HepG2 (cell line): ENCODE data around the gene EMID1. TPM values are rescaled to one million over a fixed set of nuclear protein-coding genes. Genes with fewer than 3 reads are reported as not detected.

Experiments used
- BCL6 ChIP-seq: IDR thresholded peaks from 2 replicates; pipeline ENCODE4 v1.6.1; 2016; ENCODE audit warnings: missing genetic modification reagents, missing compliant biosample characterization
- ELF3 ChIP-seq: IDR thresholded peaks from 2 replicates; pipeline ENCODE4 v1.6.1; 2016; ENCODE audit warnings: missing genetic modification reagents, missing compliant biosample characterization
- FOXP1 ChIP-seq, 2 experiments: fragments of 450-650 bp in 1 of 2; IDR thresholded peaks; 2 replicates each; pipeline ENCODE4 v1.6.1; 2017 to 2018; ENCODE audit warnings: antibody characterized with exemption in 1 of 2
- HHEX ChIP-seq: IDR thresholded peaks from 2 replicates; pipeline ENCODE4 v1.6.1; 2016; ENCODE audit warnings: control low read depth
- LCORL ChIP-seq, 2 experiments: fragments of 450-650 bp in 1 of 2; sonication (generic) in 1 of 2; formaldehyde crosslinking in 1 of 2; IDR thresholded peaks; 2 replicates each; pipeline versions ENCODE4 v1.5.0 to v1.6.1; 2017 to 2020; ENCODE audit warnings: antibody characterized with exemption in 1 of 2, missing genetic modification reagents in 1 of 2
- NFATC3 ChIP-seq: sonication (generic); formaldehyde crosslinking; IDR thresholded peaks from 2 replicates; pipeline ENCODE4 v1.5.1; 2020; ENCODE audit warnings: mild to moderate bottlenecking, missing genetic modification reagents
- TBL1XR1 ChIP-seq: fragments of 150-350 bp; IDR thresholded peaks from 2 replicates; pipeline ENCODE4 v1.6.1; 2014; ENCODE audit warnings: borderline replicate concordance, low read length; ENCODE audit not compliant: partially characterized antibody
- ZEB1 ChIP-seq: IDR thresholded peaks from 2 replicates; pipeline ENCODE4 v1.6.1; 2012; ENCODE audit warnings: mild to moderate bottlenecking, low read depth, inconsistent platforms; ENCODE audit not compliant: insufficient replicate concordance
- ZIK1 ChIP-seq: sonication (generic); formaldehyde crosslinking; IDR thresholded peaks from 2 replicates; pipeline ENCODE4 v1.5.0; 2020; ENCODE audit warnings: mild to moderate bottlenecking, low read depth, missing genetic modification reagents, borderline replicate concordance
- ZNF225 ChIP-seq: sonication (generic); formaldehyde crosslinking; IDR thresholded peaks from 2 replicates; pipeline ENCODE4 v1.4.0; 2020; ENCODE audit warnings: mild to moderate bottlenecking, missing genetic modification reagents
- ZNF263 ChIP-seq: sonication (generic); formaldehyde crosslinking; IDR thresholded peaks from 2 replicates; pipeline ENCODE4 v1.4.0; 2020; ENCODE audit warnings: missing genetic modification reagents
- ZNF430 ChIP-seq: sonication (generic); formaldehyde crosslinking; IDR thresholded peaks from 2 replicates; pipeline ENCODE4 v1.9.0; 2021; ENCODE audit warnings: mild to moderate bottlenecking, missing genetic modification reagents
- polyA plus RNA-seq, 8 experiments: library from polyadenylated mRNA; depleted of rRNA in 3 of 8; stranded (reverse) in 7 of 8; unstranded in 1 of 8; fragments of >200 nt; fragmentation: Illumina TruSeq in 4 of 8; extraction: Trizol in 4 of 8; gene quantifications; 2 replicates each; pipeline versions ENCODE4 v1.2.1 to v1.2.3, GENCODE V29; 2011 to 2016; ENCODE audit warnings: low read depth in 4 of 8, missing spikeins in 1 of 8, mixed read lengths in 1 of 8; ENCODE audit not compliant: insufficient read depth in 1 of 8
- total RNA-seq, 5 experiments: library from RNA; depleted of rRNA; stranded (reverse); fragments of >200 nt; fragmentation: Illumina TruSeq; extraction: Trizol; gene quantifications; 2 replicates each; pipeline ENCODE4 v1.2.3, GENCODE V29; 2016; ENCODE audit warnings: low read depth in 1 of 5
- TF ChIP-seq, protein P1 (sequence below): sonication (generic); formaldehyde crosslinking; IDR thresholded peaks from 2 replicates; pipeline ENCODE4 v1.5.1; 2020; ENCODE audit warnings: mild to moderate bottlenecking, missing genetic modification reagents, moderate library complexity
- TF ChIP-seq, protein P2 (sequence below): sonication (generic); formaldehyde crosslinking; conservative IDR thresholded peaks from 2 replicates; pipeline ENCODE4 v1.4.0; 2020; ENCODE audit warnings: mild to moderate bottlenecking, missing genetic modification reagents, moderate library complexity
- TF ChIP-seq, protein P3 (sequence below): sonication (generic); formaldehyde crosslinking; IDR thresholded peaks from 2 replicates; pipeline ENCODE4 v1.9.0; 2022; ENCODE audit warnings: low read depth, missing genetic modification reagents
- TF ChIP-seq, protein P4 (sequence below): sonication (generic); formaldehyde crosslinking; IDR thresholded peaks from 2 replicates; pipeline ENCODE4 v1.4.0; 2020; ENCODE audit warnings: missing genetic modification reagents

Gene EMID1
- total and polyA plus RNA-seq, 2 of the 13 experiments (the other 11 are each of a cell fraction or from before 2014, with no cell fraction given): 0.45 to 0.82 TPM

DNA sequence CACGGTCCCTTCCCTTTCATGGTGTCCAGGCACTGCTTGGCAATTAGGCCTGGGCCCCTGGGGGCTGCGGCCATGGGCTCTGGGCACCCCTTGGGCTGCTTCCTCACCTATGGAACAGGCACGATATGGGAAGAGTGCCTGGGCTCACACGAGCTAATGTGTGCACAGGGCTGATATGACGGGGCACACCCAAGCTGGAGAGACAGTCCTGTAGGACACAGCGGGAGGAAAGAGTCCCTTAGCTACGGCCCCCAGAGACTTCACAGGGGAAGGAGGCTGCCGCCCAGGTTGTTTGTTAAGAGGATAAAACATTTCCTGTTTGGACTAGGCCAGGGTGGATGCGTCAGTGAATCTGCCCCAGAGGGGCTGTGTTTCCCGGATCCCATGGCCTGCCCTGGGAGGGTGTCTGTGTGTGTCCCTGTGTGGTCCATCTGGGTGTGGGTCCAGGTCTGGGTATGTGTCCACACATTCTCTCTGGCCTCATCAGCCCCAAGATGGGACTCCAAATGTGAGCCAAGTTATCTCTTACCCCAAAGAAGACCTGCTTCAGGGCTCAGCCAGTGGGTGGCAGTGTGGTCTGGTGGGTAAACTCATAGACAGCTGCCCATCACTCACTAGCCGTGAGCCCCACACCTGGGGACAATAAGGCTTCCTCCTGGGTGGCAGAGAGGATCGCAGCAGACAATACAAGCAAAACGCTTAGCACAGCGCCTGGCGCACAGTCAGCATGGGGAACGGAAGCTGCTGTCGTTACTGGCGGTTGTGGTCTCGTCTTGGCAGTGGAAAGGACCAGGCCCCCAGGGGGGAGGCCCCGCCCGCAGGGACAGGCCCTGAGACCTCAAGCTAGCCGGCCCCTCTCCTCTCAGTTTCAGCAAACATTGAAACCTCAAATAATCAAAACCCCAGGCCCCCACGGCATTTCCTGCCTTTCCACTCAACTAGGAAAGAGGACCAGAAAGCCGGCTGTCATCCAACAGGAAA lies 3.2 kb upstream of the EMID1 start (continued):
- TF ChIP-seq, protein P1, sequence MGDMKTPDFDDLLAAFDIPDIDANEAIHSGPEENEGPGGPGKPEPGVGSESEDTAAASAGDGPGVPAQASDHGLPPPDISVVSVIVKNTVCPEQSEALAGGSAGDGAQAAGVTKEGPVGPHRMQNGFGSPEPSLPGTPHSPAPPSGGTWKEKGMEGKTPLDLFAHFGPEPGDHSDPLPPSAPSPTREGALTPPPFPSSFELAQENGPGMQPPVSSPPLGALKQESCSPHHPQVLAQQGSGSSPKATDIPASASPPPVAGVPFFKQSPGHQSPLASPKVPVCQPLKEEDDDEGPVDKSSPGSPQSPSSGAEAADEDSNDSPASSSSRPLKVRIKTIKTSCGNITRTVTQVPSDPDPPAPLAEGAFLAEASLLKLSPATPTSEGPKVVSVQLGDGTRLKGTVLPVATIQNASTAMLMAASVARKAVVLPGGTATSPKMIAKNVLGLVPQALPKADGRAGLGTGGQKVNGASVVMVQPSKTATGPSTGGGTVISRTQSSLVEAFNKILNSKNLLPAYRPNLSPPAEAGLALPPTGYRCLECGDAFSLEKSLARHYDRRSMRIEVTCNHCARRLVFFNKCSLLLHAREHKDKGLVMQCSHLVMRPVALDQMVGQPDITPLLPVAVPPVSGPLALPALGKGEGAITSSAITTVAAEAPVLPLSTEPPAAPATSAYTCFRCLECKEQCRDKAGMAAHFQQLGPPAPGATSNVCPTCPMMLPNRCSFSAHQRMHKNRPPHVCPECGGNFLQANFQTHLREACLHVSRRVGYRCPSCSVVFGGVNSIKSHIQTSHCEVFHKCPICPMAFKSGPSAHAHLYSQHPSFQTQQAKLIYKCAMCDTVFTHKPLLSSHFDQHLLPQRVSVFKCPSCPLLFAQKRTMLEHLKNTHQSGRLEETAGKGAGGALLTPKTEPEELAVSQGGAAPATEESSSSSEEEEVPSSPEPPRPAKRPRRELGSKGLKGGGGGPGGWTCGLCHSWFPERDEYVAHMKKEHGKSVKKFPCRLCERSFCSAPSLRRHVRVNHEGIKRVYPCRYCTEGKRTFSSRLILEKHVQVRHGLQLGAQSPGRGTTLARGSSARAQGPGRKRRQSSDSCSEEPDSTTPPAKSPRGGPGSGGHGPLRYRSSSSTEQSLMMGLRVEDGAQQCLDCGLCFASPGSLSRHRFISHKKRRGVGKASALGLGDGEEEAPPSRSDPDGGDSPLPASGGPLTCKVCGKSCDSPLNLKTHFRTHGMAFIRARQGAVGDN (CRISPR knock-in tag): peak; percentile 48
- TF ChIP-seq NFATC3 (no peak), ZNF263 (CRISPR knock-in tag) (no peak), ZEB1 (no peak), LCORL (IDR thresholded peaks at IDR 0.05) (no peak), LCORL (CRISPR knock-in tag; IDR thresholded peaks at IDR 0.05) (peak; percentile 53; the same call in 1 of the 2 replicates), HHEX (CRISPR knock-in tag) (no peak), ELF3 (0 out of 2 replicates have a peak, but pooled peaks have one; percentile 39), ZNF430 (0 out of 2 replicates have a peak, but pooled peaks have one; percentile 22), FOXP1 (IDR thresholded peaks at IDR 0.05) (no peak), FOXP1 (CRISPR knock-in tag; IDR thresholded peaks at IDR 0.05) (no peak), ZNF225 (CRISPR knock-in tag) (no peak), ZIK1 (CRISPR knock-in tag) (no peak), BCL6 (CRISPR knock-in tag) (no peak), TBL1XR1 (no peak)
- TF ChIP-seq, protein P2, sequence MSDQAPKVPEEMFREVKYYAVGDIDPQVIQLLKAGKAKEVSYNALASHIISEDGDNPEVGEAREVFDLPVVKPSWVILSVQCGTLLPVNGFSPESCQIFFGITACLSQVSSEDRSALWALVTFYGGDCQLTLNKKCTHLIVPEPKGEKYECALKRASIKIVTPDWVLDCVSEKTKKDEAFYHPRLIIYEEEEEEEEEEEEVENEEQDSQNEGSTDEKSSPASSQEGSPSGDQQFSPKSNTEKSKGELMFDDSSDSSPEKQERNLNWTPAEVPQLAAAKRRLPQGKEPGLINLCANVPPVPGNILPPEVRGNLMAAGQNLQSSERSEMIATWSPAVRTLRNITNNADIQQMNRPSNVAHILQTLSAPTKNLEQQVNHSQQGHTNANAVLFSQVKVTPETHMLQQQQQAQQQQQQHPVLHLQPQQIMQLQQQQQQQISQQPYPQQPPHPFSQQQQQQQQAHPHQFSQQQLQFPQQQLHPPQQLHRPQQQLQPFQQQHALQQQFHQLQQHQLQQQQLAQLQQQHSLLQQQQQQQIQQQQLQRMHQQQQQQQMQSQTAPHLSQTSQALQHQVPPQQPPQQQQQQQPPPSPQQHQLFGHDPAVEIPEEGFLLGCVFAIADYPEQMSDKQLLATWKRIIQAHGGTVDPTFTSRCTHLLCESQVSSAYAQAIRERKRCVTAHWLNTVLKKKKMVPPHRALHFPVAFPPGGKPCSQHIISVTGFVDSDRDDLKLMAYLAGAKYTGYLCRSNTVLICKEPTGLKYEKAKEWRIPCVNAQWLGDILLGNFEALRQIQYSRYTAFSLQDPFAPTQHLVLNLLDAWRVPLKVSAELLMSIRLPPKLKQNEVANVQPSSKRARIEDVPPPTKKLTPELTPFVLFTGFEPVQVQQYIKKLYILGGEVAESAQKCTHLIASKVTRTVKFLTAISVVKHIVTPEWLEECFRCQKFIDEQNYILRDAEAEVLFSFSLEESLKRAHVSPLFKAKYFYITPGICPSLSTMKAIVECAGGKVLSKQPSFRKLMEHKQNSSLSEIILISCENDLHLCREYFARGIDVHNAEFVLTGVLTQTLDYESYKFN (CRISPR knock-in tag): peak; percentile 35; the same call in 1 of the 2 replicates
- TF ChIP-seq, protein P3, sequence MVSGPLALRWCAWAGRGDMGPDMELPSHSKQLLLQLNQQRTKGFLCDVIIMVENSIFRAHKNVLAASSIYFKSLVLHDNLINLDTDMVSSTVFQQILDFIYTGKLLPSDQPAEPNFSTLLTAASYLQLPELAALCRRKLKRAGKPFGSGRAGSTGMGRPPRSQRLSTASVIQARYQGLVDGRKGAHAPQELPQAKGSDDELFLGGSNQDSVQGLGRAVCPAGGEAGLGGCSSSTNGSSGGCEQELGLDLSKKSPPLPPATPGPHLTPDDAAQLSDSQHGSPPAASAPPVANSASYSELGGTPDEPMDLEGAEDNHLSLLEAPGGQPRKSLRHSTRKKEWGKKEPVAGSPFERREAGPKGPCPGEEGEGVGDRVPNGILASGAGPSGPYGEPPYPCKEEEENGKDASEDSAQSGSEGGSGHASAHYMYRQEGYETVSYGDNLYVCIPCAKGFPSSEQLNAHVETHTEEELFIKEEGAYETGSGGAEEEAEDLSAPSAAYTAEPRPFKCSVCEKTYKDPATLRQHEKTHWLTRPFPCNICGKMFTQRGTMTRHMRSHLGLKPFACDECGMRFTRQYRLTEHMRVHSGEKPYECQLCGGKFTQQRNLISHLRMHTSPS: no peak
- TF ChIP-seq, protein P4, sequence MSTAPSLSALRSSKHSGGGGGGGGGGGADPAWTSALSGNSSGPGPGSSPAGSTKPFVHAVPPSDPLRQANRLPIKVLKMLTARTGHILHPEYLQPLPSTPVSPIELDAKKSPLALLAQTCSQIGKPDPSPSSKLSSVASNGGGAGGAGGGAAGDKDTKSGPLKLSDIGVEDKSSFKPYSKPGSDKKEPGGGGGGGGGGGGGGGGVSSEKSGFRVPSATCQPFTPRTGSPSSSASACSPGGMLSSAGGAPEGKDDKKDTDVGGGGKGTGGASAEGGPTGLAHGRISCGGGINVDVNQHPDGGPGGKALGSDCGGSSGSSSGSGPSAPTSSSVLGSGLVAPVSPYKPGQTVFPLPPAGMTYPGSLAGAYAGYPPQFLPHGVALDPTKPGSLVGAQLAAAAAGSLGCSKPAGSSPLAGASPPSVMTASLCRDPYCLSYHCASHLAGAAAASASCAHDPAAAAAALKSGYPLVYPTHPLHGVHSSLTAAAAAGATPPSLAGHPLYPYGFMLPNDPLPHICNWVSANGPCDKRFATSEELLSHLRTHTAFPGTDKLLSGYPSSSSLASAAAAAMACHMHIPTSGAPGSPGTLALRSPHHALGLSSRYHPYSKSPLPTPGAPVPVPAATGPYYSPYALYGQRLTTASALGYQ (CRISPR knock-in tag): no peak
